ENCODE data around the gene TIE1.
"Not testable (repeated sequence)": the region's sequence is repeated elsewhere in the genome, so short reads cannot be mapped to it uniquely, and the experiment has no call there.

The TIE1 gene

DNA sequence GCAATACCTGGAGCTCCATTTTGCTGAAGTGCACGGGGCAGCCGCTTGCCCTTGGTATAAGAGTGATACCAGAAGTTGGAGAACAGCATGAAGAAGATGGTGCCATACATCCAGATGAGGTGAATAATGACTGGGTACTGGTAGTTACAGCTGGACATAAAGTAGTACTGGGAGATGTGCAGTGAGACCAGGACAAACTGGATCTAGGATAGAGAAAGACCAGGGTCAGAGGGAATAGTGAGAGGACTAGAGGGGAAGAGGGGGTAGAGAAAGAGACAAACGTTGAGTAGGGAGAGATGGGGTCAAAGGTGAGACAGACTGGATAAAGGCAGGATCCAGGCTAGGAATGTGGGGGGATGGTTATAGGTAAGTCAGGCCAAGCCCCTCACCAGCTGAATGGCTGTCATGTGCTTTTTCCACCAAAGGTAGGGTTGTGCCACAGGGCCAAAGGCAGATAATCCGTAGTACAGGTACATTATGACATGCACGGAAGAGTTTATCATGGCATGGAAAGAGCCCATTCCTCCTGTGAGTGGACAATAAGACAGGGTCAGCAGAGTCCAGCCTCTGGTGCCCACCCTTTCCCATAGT lies 63.2 kb downstream of the TIE1 start:
- DNase-seq = no peak

DNA sequence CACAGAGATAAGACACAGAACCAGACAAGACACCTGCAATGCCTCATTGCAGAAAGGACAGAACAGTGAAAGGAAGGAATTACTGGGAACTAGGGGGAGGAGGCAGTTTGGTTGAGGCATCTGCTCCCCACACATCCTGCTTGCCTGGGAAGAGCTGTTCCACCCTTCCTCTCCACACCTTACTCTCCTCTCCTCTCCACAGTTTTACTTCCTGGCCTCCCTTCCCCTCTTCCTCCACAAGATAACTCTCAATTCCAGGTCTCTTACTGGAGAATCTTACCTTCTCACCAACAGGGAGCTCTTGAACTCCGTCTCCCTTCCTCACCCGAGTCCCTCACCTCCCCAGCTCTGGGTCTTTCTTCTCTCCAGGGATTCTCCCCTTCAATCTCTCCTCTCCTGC lies 64.9 kb downstream of the TIE1 start:
- no peak for DNase-seq

DNA sequence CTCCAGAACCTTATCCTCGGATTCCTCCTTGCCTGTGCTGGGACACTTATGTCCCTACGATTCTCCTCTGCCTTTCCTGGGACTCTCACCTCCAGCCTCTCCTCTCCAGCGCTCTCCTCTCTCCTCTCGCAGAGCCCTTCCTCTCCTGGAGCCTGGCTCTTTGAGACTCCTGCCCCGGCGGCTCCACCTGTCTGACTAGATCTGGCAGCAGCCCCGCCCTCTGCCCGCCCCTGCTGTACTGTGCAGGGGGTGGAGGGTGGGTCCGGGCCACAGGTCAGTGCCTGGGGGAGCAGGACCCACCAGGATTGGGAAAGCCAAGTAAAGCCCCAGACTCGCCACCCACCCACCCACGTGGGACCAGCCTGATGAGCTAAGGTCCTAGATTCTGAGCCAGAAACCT lies 65.4 kb downstream of the TIE1 start:
- DNase-seq = peak; percentile 28

DNA sequence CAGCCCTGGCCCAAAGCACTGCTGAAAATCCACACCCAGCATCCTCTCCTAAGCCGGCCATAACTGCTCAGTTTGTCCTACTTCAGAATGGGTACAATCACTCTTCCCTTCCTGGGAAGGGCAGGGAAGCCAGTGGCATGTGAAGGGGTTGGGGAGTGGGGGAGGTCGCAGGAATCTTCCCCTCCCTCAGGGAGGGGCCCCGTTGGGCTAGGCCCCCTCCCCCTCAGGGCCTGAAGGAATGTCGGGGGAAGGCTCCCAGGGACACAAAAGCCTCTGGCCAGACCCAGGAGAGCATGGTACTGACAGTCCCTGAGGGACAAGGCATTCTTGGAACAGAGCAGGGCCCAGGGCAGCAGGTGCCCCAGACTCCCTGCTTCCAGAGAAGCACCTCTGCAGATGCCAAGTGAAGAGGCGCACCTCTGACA lies 65.8 kb downstream of the TIE1 start:
- DNase-seq = no peak

DNA sequence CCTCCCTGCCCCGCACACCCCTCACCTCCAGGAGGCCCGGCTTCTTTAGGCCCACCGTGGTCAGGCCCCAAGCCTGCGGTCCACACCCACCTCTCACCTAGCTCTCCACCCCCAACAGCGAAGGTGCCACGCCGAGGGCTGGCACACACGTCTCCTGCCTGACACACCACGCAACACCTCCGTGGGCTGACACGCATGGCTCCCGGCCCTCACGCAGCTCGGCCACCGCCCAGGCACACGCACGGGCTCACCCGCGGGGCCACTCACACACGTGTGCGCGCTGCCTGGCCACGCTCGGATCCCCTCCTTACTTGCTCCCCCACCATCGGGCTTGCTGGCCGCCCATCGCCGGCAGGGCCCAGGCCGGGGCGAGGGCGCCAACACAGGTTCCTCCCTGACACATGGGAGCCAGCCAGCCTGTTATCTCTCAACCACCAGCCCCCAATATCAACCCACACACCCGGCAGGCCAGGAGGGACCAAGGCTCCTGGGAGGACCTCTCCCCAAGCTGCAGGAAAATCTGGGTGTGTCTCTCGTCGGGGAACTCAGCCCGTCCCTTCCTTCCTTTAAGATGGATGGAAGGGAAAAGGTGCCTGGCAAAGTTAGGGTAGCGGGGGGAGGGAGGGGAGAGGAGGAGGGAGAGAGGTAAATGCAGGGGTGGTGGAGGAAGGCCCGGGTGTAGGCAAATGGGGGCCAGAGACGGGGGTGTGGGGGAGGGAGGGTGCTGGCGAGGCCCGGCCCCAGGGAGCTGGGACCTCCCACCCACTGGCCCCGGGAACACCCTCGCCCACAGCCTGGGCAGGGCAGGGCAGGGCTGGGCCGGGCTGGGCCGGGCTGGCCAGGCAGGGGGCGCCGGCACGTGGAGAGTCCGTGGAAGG lies 66.5 kb downstream of the TIE1 start:
- peak; percentile 81 for DNase-seq

DNA sequence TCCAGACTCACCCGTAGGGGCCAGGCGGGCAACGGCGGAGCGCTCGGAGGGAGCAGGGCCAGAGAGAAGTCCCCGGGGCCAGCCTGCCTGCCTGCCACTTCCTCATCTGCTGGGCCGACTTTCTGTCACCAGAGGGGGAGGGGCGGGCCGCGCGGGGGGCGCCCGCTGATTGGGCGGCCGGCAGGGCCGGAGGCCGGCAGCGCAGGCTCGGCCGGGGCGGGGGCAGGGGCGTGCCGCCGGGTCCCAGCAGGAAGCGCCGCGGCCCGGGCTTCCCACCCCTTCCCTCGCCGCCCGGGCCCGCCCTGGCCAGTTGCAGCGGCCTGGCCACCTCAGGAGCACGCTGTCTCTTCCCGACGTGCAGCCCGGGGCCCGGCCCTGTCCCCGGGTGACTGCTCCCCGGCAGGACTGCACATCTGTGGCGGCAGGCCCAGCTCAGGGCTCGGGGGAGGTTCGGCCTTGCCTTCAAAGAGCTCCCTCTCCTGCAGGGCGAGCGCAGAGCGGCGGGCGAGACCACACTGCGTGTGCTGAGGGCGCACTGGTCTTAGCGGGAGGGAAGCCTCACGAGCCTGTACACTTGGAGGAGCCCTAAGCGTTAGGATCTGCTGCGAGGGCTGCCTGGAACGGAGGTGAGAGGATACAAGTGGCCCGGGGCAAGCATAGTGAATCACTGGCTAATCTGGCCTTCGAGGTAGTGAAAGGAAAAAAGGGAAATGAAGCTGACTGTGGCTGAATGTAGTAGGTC lies 67.3 kb downstream of the TIE1 start, which contains the start of gene ELOVL1:
Gene ELOVL1 (minus strand): TSS at position 108 of the 742 bp plus-strand sequence. CDS start 2,402 bp downstream, outside the sequence.
- DNase-seq = peak; percentile 93

DNA sequence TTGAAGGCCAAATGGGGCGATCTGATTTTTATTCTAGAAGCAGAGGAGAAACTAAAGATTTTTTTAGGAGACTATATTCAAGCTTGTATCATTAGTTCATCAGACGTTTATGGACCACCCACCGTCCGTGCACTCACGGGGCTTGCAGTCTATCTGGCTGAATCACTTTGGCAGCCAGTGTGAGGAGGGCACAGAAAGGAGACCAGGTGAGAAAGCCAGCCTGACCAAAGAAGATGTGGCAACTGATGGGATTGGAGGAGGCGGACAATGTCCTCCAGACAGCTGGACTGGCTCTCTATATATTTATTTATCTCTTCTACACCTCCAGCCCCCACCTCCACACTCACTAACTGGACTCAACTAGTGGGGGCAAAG lies 67.9 kb downstream of the TIE1 start:
- DNase-seq = no peak

DNA sequence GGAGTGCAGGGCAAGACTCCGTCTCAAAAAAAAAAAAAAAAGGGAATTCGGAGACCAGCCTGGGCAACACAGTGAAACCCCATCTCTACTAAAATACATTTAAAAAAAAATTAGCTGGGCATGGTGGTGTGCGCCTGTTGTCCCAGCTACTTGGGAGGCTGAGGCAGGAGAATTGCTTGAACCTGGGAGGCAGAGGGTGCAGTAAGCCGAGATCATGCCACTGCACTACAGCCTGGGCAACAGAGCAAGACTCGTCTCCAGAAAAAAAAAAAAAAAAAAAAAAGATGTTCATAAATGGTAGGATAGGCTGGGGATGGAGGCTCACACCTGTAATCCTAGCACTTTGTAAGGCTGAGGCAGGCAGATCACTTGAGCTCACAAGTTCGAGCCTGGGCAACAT lies 69.0 kb downstream of the TIE1 start:
- not testable (repeated sequence) for DNase-seq

- DNase-seq = no peak
Observed at GRCh38 chr1:43370564-43370963, 69.8 kb downstream of the TIE1 start.

DNA sequence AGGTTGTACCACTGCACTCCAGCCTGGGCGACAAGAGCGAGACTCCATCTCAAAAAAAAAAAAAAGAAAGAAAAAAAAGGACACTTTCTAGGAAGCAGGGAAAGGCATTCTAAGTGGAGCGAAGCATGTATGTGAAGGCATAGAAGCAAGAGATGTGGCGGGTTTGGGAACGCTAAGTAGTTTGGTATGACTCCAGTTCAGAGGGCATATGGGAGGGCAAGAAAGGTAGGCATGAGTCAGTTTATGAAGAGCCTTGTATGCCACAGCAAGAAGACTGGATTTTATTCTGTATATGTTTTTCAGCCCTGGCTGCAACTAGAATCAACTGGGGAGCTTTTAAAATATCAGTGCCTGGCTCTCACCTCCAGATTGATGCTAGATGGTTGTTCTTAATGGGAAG lies 71.4 kb downstream of the TIE1 start:
- DNase-seq = no peak

Measured in NCI-H82 (cell line).